ENCODE data around the gene SOAT2.

DNA sequence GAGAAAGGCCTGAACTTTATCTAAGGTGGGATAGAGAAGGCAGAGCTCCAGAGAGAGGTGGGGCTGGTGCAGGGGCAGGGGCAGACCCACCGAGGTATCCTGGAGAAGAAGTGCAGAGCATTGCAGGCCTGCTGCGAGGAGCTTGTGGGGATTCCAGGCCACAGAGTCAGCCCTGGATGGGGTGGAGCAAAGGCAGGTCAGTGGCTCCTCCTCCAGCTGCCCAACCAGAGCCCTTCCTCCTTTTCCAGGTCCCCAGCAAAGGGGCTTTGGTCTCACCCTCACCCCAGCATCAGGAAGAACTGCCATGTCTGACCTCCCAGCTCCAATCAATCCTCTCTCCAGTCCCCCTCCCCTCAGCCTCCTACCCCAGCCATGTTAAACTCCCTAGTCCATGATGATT is 57.4 kb downstream of the SOAT2 start:
- TF ChIP-seq, protein P1, sequence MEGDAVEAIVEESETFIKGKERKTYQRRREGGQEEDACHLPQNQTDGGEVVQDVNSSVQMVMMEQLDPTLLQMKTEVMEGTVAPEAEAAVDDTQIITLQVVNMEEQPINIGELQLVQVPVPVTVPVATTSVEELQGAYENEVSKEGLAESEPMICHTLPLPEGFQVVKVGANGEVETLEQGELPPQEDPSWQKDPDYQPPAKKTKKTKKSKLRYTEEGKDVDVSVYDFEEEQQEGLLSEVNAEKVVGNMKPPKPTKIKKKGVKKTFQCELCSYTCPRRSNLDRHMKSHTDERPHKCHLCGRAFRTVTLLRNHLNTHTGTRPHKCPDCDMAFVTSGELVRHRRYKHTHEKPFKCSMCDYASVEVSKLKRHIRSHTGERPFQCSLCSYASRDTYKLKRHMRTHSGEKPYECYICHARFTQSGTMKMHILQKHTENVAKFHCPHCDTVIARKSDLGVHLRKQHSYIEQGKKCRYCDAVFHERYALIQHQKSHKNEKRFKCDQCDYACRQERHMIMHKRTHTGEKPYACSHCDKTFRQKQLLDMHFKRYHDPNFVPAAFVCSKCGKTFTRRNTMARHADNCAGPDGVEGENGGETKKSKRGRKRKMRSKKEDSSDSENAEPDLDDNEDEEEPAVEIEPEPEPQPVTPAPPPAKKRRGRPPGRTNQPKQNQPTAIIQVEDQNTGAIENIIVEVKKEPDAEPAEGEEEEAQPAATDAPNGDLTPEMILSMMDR (IDR thresholded peaks at IDR 0.05), result no peak
- no peak for TF ChIP-seq POLR2A (IDR thresholded peaks at IDR 0.05)

Measured in uterus (tissue), 2 donors.